Measurements from ENCODE around the gene CACNA1H.

DNA sequence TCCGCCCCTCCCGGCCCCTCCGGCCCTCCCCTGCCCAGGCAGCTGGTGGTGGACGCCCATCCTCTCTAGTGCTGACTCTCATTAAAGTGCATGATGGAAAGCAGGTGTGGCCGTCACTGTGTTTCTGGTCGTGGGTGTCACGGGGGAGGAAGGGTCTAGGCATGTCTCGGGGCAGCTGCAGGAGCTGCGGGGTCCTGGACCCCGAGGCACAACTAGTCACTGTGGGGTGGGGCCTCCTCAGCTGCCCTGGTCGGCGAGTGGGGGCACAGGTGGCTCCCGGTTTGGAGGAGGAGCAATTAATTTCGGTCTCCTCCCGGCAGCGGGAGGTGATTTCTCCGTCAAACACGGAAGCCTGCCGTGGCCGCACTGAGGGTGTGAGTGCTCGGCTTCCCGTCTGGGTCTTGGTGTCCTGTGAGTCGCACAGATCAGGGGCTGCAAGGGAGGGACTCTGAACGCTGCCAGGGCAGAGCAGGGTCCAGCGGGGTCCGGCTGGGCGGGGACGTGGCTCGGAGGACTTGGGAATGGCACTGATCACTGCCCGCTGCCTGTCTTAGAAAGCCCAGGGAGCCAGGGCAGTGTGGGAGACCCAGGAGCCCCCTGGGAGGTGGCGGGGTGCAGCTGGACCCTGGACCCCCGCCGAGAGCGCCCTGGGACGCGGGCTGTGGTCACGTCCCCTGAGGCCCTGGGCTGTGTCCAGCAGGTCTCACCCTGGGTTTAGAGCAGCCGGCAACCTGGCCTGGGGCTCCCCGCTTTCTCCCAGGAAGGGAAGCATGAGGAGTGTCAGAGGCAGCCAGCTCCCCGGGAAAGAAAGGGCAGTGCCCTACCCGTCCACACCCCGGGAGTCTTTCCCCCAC, 106.2 kb downstream of the CACNA1H start:
- TF ChIP-seq, protein P1, sequence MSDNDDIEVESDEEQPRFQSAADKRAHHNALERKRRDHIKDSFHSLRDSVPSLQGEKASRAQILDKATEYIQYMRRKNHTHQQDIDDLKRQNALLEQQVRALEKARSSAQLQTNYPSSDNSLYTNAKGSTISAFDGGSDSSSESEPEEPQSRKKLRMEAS (IDR thresholded peaks at IDR 0.05), result no peak
- TF ChIP-seq, protein P2, sequence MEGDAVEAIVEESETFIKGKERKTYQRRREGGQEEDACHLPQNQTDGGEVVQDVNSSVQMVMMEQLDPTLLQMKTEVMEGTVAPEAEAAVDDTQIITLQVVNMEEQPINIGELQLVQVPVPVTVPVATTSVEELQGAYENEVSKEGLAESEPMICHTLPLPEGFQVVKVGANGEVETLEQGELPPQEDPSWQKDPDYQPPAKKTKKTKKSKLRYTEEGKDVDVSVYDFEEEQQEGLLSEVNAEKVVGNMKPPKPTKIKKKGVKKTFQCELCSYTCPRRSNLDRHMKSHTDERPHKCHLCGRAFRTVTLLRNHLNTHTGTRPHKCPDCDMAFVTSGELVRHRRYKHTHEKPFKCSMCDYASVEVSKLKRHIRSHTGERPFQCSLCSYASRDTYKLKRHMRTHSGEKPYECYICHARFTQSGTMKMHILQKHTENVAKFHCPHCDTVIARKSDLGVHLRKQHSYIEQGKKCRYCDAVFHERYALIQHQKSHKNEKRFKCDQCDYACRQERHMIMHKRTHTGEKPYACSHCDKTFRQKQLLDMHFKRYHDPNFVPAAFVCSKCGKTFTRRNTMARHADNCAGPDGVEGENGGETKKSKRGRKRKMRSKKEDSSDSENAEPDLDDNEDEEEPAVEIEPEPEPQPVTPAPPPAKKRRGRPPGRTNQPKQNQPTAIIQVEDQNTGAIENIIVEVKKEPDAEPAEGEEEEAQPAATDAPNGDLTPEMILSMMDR (IDR thresholded peaks at IDR 0.05 in 2 of 3, conservative IDR thresholded peaks at IDR 0.05 in 1 of 3; ENCODE audit: borderline replicate concordance in 1 of 3, insufficient read depth in 1 of 3, low read depth in 2 of 3, low read length in 2 of 3), result no peak
- no peak for TF ChIP-seq POLR2AphosphoS5 (IDR thresholded peaks at IDR 0.05; ENCODE audit: low read depth, low read length)
- no peak for TF ChIP-seq ZNF274 (IDR thresholded peaks at IDR 0.05; ENCODE audit: low read depth, low read length)
- TF ChIP-seq, protein P3, sequence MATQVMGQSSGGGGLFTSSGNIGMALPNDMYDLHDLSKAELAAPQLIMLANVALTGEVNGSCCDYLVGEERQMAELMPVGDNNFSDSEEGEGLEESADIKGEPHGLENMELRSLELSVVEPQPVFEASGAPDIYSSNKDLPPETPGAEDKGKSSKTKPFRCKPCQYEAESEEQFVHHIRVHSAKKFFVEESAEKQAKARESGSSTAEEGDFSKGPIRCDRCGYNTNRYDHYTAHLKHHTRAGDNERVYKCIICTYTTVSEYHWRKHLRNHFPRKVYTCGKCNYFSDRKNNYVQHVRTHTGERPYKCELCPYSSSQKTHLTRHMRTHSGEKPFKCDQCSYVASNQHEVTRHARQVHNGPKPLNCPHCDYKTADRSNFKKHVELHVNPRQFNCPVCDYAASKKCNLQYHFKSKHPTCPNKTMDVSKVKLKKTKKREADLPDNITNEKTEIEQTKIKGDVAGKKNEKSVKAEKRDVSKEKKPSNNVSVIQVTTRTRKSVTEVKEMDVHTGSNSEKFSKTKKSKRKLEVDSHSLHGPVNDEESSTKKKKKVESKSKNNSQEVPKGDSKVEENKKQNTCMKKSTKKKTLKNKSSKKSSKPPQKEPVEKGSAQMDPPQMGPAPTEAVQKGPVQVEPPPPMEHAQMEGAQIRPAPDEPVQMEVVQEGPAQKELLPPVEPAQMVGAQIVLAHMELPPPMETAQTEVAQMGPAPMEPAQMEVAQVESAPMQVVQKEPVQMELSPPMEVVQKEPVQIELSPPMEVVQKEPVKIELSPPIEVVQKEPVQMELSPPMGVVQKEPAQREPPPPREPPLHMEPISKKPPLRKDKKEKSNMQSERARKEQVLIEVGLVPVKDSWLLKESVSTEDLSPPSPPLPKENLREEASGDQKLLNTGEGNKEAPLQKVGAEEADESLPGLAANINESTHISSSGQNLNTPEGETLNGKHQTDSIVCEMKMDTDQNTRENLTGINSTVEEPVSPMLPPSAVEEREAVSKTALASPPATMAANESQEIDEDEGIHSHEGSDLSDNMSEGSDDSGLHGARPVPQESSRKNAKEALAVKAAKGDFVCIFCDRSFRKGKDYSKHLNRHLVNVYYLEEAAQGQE (IDR thresholded peaks at IDR 0.05; ENCODE audit: low read depth), result no peak
- TF ChIP-seq ELF1 (IDR thresholded peaks at IDR 0.05; ENCODE audit: borderline replicate concordance, low read depth), result no peak
- no peak for TF ChIP-seq EZH2 (IDR thresholded peaks at IDR 0.05)
- TF ChIP-seq TCF7L2 (IDR thresholded peaks at IDR 0.05; ENCODE audit: borderline replicate concordance, extremely low read depth, insufficient read depth, insufficient read length), result no peak
- no peak for TF ChIP-seq RAD21 (IDR thresholded peaks at IDR 0.05; ENCODE audit: low read depth)
- TF ChIP-seq SIN3A (IDR thresholded peaks at IDR 0.05; ENCODE audit: low read depth), result no peak
- TF ChIP-seq SRF (IDR thresholded peaks at IDR 0.05; ENCODE audit: low read depth), result no peak
- TF ChIP-seq ZFX (IDR thresholded peaks at IDR 0.05), result no peak
- no peak for TF ChIP-seq CEBPB (IDR thresholded peaks at IDR 0.05; ENCODE audit: low read depth)
- TF ChIP-seq, protein P4, sequence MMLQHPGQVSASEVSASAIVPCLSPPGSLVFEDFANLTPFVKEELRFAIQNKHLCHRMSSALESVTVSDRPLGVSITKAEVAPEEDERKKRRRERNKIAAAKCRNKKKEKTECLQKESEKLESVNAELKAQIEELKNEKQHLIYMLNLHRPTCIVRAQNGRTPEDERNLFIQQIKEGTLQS (IDR thresholded peaks at IDR 0.05), result no peak
